ENCODE measurements around the gene MOCS3. TPM values are rescaled to one million over a fixed set of nuclear protein-coding genes. Genes with fewer than 3 reads are reported as not detected.

The MOCS3 gene
- polyA plus RNA-seq, 1 donor from 2014 or later, result 5.5 TPM

DNA sequence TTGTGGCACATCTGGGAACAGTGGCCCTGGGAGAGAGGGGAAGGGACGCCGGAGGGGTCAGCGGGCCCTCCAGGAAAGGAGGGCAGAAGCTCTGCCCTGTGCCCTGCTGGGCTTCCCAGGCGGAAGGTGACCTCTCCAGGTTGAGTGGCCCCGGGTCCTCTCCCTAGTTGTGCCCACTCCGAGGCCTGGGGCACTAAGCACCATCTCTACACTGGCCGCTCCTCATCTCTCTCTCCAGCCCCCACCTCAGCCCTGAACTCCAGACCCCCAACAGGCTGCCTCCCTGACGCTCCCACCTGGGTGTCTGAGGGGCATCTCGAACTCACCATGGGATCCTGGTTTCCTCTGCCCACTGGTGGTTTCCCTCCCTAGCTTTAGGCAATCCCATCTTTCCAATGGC lies 46.2 kb downstream of the MOCS3 start:
- no peak overlapping the region for H3K4me3 ChIP-seq (ENCODE audit: low read length)
- H3K9me3 ChIP-seq (ENCODE audit: low read length), result no peaks in the 10 kb centered on the region
- H2AFZ ChIP-seq (ENCODE audit: low read depth, low read length), result no peak overlapping the region
- H3F3A ChIP-seq (ENCODE audit: insufficient read depth, low read length, poor library complexity, severe bottlenecking), result no peaks in the 10 kb centered on the region
- no peaks in the 10 kb centered on the region for H3K27me3 ChIP-seq (ENCODE audit: insufficient read depth, low read depth, low read length)
- H3K9me2 ChIP-seq (ENCODE audit: insufficient read depth, low read length), result no peaks in the 10 kb centered on the region
- H3K79me2 ChIP-seq (replicated peaks; ENCODE audit: insufficient read depth, low read length), result no peaks in the 10 kb centered on the region
- no peaks in the 10 kb centered on the region for H3K36me3 ChIP-seq (ENCODE audit: insufficient read depth, low read length)
- no peak overlapping the region for H3K4me2 ChIP-seq (ENCODE audit: low read length)
- H3K9ac ChIP-seq (ENCODE audit: low read length), result no peak overlapping the region
- TF ChIP-seq MXI1 (conservative IDR thresholded peaks at IDR 0.05; ENCODE audit: poor library complexity, severe bottlenecking), result no peak
- TF ChIP-seq, protein P1, sequence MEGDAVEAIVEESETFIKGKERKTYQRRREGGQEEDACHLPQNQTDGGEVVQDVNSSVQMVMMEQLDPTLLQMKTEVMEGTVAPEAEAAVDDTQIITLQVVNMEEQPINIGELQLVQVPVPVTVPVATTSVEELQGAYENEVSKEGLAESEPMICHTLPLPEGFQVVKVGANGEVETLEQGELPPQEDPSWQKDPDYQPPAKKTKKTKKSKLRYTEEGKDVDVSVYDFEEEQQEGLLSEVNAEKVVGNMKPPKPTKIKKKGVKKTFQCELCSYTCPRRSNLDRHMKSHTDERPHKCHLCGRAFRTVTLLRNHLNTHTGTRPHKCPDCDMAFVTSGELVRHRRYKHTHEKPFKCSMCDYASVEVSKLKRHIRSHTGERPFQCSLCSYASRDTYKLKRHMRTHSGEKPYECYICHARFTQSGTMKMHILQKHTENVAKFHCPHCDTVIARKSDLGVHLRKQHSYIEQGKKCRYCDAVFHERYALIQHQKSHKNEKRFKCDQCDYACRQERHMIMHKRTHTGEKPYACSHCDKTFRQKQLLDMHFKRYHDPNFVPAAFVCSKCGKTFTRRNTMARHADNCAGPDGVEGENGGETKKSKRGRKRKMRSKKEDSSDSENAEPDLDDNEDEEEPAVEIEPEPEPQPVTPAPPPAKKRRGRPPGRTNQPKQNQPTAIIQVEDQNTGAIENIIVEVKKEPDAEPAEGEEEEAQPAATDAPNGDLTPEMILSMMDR (IDR thresholded peaks at IDR 0.05; ENCODE audit: poor library complexity, severe bottlenecking), result no peak
- TF ChIP-seq, protein P2, sequence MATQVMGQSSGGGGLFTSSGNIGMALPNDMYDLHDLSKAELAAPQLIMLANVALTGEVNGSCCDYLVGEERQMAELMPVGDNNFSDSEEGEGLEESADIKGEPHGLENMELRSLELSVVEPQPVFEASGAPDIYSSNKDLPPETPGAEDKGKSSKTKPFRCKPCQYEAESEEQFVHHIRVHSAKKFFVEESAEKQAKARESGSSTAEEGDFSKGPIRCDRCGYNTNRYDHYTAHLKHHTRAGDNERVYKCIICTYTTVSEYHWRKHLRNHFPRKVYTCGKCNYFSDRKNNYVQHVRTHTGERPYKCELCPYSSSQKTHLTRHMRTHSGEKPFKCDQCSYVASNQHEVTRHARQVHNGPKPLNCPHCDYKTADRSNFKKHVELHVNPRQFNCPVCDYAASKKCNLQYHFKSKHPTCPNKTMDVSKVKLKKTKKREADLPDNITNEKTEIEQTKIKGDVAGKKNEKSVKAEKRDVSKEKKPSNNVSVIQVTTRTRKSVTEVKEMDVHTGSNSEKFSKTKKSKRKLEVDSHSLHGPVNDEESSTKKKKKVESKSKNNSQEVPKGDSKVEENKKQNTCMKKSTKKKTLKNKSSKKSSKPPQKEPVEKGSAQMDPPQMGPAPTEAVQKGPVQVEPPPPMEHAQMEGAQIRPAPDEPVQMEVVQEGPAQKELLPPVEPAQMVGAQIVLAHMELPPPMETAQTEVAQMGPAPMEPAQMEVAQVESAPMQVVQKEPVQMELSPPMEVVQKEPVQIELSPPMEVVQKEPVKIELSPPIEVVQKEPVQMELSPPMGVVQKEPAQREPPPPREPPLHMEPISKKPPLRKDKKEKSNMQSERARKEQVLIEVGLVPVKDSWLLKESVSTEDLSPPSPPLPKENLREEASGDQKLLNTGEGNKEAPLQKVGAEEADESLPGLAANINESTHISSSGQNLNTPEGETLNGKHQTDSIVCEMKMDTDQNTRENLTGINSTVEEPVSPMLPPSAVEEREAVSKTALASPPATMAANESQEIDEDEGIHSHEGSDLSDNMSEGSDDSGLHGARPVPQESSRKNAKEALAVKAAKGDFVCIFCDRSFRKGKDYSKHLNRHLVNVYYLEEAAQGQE (IDR thresholded peaks at IDR 0.05; ENCODE audit: borderline replicate concordance), result no peak
- no peak for TF ChIP-seq TAF1 (IDR thresholded peaks at IDR 0.05; ENCODE audit: low read depth)
- TF ChIP-seq RAD21 (conservative IDR thresholded peaks at IDR 0.05), result no peak
- no peak for TF ChIP-seq EZH2 (IDR thresholded peaks at IDR 0.05; ENCODE audit: borderline replicate concordance, insufficient read depth, low read length, poor library complexity, severe bottlenecking)
- no peak for TF ChIP-seq POLR2AphosphoS5 (IDR thresholded peaks at IDR 0.05)
- TF ChIP-seq EP300 (conservative IDR thresholded peaks at IDR 0.05; ENCODE audit: poor library complexity, severe bottlenecking), result no peak
- no peak for TF ChIP-seq SMC3 (conservative IDR thresholded peaks at IDR 0.05; ENCODE audit: poor library complexity)
- no peaks in the 10 kb centered on the region for H4K20me1 ChIP-seq (ENCODE audit: insufficient read depth)
- no peak overlapping the region for H3K27ac ChIP-seq (ENCODE audit: low read length)

DNA sequence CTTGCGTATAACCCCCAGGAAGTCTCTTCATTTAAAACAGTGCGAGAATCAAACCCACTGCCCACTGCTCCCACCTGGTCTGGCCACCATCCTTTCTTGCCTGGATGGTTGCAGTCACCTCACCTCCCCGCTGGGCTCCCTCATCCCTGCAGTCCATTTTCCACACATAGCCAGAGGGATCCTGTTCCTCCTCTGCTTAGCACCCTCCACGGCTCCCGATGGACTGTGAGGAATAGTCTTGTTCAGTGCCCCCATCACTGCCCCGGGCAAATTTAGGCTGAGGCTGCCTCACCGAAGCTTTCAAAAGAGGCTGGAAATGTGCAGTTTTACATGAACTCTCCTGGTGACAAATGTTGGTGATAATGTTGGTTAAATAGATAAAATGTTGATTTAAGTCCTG lies 46.6 kb downstream of the MOCS3 start:
- Histone ChIP-seq H3K4me3 (ENCODE audit: low read length) (no peak overlapping the region), H3K4me2 (ENCODE audit: low read length) (no peak overlapping the region), H4K20me1 (ENCODE audit: insufficient read depth) (no peaks in the 10 kb centered on the region), H3K27me3 (ENCODE audit: insufficient read depth, low read depth, low read length) (no peaks in the 10 kb centered on the region), H3F3A (ENCODE audit: insufficient read depth, low read length, poor library complexity, severe bottlenecking) (no peaks in the 10 kb centered on the region), H3K36me3 (ENCODE audit: insufficient read depth, low read length) (no peaks in the 10 kb centered on the region), H3K9me3 (ENCODE audit: low read length) (no peaks in the 10 kb centered on the region), H3K79me2 (replicated peaks; ENCODE audit: insufficient read depth, low read length) (no peaks in the 10 kb centered on the region), H3K27ac (ENCODE audit: low read length) (no peak overlapping the region), H3K9ac (ENCODE audit: low read length) (no peak overlapping the region), H2AFZ (ENCODE audit: low read depth, low read length) (no peak overlapping the region), H3K9me2 (ENCODE audit: insufficient read depth, low read length) (no peaks in the 10 kb centered on the region)
- TF ChIP-seq TAF1 (IDR thresholded peaks at IDR 0.05; ENCODE audit: low read depth) (no peak), EZH2 (IDR thresholded peaks at IDR 0.05; ENCODE audit: borderline replicate concordance, insufficient read depth, low read length, poor library complexity, severe bottlenecking) (no peak), SMC3 (conservative IDR thresholded peaks at IDR 0.05; ENCODE audit: poor library complexity) (no peak), EP300 (conservative IDR thresholded peaks at IDR 0.05; ENCODE audit: poor library complexity, severe bottlenecking) (no peak), RAD21 (conservative IDR thresholded peaks at IDR 0.05) (no peak), MXI1 (conservative IDR thresholded peaks at IDR 0.05; ENCODE audit: poor library complexity, severe bottlenecking) (no peak), POLR2AphosphoS5 (IDR thresholded peaks at IDR 0.05) (no peak)
- TF ChIP-seq, protein P2 (IDR thresholded peaks at IDR 0.05; ENCODE audit: borderline replicate concordance), result no peak
- TF ChIP-seq, protein P1 (IDR thresholded peaks at IDR 0.05; ENCODE audit: poor library complexity, severe bottlenecking), result no peak
